Stimulated activated CD4-positive, alpha-beta T cell treated with anti-CD3 and anti-CD28 coated beads, TNF-alpha, amount 100 ng/mL, for 48 hours (primary cell): ENCODE measurements around the gene EYA2.
"Not testable (repeated sequence)": the region's sequence is repeated elsewhere in the genome, so short reads cannot be mapped to it uniquely, and the experiment has no call there.

ENCODE experiments used
- DNase-seq, 3 donors: peaks; one replicate each; pipeline ENCODE4 v3.0.0-alpha.2; 2020; ENCODE audit warnings: low read depth in 3 of 3

The EYA2 gene

DNA sequence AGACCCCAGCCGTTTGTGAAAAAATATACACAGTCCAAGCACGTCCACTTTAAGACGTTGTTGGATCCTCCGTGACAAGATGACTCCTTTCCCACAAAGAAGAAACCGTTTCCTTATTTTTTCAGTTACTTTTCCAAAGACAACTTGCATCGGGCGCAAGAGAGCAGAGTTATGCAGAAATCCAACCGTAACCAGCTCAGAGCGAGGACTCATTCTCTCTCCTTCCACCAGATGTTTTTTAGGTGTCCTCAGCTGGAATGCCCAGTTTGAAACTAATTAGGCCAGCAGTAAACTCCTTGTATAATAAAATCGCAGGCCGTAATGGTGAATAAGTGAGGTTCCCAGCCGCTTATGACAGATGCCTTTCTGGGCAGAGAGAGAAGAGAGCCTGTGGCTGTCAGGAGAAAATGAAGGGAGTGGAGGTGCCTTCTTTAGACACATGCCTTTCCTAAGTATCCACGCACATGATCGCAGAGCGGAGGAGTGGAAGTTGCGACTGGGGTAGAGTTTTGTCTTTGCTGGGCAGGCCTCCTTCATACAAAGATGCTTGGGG, 2.8 kb downstream of the EYA2 start:
- DNase-seq = no peak

DNA sequence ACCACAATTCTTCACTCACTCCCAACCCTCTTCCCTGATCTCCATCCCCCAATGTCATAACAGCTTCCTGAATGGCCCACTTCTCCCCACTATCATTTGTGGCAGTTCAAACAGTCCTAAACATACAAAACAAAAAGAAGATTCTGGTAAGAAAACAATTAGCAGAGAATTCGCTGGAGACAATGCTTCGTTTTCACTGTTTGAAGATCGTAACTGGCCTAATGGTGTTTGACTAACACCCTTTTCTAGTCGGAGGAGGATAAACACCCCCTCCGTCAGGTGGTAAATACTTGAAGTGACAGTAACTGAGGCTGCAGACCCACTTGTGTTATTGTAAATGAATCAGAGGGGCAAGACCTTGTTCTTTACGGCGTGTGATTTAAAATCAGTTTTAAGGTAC, 3.8 kb downstream of the EYA2 start:
- DNase-seq = no peak

DNA sequence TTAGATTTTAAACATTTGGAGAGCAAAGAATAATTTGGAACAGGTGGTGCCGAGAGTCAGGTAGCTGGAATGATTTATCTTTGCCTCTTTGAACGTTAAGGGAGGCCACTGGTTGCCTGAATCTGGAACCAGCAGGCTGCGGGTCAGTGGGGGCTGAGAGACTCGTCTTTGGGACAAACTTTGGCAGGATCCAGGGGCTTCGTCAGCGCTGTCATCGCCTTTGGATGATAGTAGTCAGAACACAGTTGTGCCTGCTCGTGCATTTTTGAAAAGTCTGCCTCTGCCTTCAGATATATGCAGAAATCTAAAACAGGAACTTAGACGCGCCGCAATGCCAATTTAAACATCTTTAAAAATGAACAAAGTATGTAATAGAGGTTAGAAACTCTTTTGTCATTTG, 5.0 kb downstream of the EYA2 start:
- DNase-seq = no peak

DNA sequence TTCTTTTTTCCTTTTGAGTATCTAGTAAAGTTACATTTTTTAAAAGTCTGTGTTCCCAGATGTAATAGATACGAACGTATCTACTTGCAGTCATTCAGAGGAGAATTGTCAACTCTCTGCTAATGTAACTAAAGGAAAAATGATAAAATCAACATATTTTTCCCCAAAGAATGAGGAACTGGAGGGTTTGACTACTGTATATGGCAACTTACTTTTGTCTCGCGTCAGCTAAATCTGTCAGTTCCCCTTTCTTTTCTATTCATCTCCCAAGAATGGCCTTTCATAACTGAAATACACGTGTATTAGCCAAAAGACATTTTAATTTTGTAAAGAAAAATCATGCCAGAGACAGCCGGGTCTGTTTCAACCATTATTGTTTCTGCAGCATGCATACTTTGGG, 5.4 kb downstream of the EYA2 start:
- no peak for DNase-seq

DNA sequence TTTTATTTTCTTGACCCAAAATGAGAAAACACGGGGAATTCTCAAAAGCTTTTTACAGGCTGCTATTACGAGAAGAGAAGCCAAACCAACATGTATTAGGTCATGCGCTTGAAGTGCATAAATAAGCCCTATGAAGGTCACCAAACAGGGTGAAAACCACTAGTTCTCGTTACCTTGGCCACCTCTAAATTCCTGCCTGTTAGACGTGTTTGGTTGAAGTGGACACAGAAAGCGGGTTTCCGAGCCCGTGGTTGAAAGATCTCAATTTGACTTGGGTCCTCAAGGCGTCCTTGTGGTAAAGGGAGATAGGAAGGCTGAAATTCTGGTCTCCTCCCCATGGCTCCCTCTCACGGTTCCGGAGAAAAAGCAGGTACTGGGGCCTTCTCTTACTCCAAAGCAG, 6.2 kb downstream of the EYA2 start:
- no peak for DNase-seq

DNA sequence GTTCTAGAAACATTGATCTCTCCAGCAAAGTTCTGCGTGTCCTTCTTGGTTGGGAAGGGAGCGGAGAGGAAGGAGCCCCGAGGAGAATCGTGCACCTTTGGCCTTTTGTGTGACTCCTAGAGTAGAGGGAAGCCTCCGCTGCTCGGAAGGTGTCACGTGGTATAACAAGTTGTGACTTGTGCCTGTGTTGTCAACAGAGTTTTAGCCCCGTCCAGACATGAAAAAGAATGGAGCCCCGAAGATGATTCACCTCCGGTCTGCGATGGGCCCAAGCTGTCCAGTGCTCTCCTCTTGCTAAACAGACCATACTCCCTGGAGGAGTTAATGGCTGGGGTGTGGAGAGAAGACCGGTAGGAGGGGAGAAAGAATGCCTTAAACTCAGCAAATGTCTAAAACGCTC, 7.0 kb downstream of the EYA2 start:
- DNase-seq = no peak

DNA sequence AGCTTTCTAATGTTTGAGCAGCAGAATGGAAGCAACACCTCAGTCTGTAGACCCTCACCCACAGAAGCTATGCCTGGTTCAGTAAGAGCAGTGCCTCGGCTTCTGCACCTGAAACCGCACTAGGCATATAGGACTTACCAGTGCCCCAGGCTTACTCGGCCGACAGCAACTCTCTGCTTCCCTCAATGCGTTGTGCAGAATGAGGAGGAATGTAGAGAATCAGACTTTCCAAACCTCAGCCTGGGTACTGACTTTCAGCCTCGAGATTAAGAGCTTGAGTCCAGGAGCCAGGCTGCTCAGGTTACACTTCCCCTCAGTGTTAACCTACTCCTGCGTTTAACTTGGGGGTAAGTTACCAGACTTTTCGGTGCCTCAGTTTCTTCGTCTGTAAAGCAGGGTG, 8.6 kb downstream of the EYA2 start:
- DNase-seq = no peak

DNA sequence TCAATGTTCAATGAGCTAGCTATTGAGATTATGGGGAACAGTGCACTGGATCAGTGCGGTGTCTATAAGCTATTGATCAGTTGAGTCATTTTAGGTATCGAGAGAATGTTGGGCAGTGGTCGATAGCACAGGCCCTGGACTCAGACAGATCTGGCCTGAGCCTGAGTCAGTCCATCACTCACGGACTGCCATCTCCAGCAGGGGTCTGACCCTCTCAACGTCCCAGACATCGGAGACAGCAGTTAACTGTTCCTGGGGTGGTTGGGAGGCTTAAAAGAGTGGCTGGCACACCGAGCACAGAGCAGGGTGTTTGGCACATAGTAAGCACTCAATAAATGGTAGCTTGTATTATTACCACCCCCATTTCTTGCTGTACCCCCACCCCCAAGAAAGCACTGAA, 9.3 kb downstream of the EYA2 start:
- no peak for DNase-seq

DNA sequence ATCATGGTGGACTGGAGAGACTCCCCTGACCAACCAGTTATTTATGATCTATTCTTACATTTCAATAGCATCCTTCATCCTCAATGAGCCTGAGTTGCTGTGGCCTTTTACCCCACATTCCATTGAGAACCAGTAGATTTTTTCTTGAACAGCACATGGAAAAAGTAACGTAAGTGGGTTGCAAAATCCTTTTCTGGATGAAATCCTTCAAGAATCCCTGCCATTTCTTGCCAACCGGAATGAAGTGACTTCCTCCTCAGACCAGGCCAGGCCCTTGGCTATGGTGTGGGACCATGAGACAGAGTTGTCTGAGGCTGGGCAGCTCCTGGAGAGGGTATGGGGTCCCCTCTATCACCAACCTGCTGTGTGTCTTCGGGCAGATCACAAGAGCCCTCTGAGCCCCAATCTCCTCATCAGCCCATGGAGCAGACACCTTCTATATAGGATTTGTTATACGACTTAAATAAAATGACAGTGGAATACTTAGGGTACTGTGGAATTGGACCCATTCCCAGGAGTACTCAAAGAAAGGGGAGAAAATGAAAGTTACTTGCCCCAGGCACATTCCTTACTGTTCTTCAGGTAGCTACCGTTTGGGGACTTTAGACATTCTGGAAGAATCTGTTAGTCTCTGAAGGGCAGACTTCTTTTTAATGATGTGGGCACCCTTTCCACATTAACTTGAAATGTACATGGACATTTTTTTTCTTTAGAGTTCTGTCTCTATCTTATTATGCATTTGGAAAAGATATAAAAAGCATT, 10.9 kb downstream of the EYA2 start:
- no peak for DNase-seq

DNA sequence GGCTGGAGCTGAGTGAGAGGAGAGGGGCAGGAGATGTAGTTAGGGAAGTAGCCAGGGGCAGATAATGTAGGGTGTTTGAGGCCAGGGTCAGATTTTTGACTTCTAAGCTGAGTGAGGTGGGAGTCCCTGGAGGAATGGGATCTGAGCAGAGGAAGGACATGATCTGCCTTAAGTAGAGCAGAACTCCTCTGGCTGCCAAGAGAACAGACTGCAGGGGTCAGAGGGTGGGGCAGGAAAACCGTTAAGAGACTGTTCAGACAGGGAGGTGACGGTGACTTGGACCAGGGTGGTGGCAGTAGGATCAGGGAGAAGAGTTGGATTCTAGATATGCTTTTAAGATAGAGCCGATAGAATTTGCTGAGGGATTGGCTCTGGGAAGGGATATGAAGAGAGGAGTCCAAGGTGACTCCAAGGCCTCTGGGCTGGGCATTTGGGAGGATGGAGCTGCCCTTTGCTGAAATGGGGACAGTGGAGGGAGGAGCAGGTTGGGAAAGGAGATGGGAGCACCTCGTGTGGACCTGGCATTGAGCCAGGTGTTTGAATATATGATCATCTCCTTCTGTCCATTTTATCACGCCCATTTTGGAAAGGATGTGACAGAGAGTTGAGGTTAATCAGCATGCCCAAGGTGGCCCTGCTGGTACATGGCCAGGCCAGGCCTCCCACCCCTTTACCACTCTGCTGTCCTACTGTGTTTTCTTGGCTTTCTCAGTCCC, 18.8 kb downstream of the EYA2 start:
- DNase-seq = no peak

DNA sequence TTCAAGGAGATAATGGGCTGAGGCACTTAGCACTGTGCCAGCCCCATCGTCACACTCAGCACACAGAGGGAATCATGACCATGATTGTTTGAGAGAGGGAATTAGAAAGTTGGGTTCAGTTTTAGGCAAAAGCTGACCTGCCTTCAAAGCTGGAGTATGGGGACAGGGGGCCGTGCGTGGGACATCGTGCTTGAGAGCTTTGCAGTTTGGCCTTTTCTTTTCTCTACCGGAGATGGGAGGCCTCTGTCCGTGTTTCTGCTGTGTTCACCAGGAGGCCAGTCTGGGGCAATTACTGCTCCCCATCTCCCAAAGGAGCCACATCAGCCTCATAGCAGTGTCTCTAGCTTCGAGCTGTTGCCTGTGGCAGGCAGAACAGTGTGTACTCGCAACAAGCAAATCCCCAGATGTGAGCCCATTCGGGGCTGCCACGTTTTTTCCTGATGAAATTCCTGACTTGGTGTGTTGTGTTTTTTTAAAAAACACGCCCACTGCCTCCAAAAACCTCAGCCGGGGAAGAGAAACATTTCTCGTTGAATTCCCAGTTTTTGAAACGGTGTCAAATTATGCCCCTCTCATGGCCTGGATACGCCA, 20.2 kb downstream of the EYA2 start:
- no peak for DNase-seq

DNA sequence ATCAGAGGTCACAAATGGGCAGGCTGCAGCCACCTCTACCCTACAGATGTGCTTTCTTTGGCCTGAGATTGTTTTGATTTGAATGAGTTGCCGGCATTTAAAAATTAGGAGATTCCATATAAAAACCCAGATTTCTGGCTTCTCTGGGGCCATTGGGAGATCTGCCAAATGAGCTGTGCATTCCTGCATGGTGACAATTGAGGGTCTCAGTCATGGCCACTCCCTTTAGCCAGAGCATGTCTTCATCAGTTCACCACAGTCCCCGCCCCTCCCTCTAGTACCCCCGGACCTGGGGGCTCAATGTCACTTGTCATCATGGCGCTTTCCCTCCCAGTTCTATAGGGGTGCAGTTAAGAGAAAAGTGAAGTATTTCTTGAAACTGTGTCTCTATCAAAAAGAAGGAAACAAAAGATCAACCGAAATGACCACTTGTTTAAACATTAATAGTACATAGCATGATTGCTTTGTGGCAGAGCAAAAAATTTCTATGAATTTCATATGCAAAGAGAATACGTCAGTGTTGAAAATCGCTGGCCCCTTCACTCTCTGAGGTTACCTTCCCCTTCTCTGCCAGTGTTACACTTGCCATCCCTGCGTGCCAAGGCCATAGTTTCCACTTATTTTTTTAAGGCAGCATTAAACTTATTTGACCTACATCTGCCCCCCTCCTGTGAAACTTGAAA, 21.1 kb downstream of the EYA2 start:
- DNase-seq = no peak

DNA sequence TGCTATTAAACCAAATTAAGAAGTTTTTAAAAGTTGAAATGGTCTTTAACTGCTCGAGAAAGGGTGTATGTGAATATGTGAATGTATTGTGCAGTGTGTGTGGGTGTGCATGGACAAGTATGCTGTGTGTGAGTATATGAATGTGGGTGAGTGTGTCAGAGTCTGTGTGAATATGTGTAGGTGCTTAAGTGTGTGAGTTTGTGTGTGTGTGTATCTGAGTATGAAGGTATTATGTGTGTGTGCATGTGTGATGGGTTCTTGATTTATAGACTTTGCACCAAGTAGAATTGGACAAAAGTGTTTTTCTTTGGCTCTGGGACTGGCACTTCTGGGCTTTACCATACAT, 21.6 kb downstream of the EYA2 start:
- no peak for DNase-seq

DNA sequence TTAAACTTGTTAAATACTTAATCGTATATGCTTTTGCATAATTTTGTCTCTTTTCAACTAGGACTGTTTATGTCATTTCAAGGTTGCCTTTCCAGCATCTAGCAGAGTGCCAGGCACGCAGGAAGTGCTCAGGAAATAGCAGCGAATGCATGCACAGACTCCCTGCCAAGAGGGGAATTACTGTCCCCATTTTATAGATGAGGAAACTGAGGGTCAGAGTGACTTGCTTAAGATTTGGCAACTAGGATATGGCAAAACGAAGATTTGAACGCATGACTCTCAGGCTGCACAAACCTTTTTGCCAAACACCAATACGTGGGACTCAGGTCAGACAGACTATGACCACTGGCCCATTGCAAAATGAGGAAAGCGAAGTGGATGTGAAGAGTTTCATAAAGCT, 22.5 kb downstream of the EYA2 start:
- DNase-seq = no peak

DNA sequence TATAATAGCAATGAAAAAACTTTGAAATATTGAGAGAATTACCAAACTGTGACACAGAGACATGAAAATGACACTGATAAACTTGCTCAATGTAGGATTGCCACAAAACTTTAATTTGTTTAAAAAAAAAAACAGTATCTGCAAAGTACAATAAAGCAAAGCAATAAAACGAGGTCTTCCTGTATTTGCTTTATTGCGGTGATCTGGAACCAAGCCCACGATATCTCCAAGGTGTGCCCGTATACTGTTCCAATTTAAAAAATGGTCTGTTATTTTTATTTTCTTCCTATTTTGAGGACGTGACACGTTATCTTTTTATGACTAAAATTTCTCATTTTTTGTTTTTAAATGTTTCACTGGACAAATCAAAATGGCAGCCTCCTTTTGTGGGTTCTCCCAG, 25.5 kb downstream of the EYA2 start:
- DNase-seq = no peak

DNA sequence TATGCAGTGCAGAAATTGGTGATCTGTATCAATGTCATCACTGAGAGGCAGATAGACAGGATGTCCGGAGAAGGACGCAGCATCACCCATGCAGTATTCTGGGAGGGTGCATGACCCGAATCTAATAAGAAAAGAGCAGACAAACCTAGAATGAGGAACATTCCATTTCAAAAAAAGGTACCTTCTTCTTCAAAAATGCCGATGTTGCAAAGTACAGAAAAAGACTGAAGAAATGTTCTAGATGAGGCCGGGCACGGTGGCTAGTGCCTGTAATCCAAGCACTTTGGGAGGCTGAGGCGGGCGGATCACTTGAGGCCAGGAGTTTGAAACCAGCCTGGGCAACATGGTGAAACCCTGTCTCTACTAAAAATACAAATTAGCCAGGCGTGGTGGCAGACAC, 28.2 kb downstream of the EYA2 start:
- DNase-seq = not testable (repeated sequence)

DNA sequence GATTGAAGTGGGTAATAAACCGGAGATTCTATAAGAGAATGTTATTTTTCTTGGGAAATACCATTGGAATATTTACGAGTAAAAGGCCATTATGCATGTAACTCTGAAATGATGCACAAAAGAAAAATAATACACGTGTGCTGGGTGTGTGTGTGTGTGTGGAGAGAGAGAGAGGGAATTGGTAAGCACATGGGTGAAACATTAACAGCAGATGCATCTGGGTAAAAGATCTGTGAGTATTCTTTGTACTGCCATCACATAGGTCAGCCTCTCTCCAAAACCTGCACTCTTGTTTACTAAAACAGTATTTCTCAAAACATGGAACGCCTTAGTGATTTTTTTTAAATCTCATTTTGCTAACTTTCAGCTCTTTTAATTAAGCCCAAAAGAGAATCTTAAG, 28.9 kb downstream of the EYA2 start:
- no peak for DNase-seq

DNA sequence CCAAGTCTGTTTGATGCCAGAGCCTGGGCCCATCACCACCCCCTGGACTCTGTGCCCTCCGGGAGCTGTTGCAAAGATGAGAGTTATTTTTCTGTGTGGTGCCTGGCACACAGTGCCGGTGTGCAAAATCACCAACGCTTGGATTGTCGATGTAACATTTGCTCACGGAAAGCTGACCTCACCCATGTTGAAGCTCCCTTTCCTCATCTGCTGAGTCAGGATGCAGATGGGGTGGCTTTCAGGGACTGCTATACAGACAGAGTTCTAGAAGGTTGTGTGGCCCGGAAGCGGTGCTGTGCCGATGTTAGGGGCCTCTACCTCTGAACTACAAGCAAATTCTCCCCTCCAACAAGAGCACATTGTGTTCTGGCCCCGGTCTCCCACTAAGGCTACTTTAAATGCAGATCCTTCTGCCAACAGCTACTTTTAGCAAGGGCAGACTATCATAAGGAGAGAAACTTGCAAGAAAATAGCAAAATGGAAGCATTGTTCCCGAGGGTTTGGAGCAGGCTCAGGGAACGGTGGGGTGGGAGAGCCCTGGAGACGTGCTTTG, 34.0 kb downstream of the EYA2 start:
- DNase-seq = no peak

DNA sequence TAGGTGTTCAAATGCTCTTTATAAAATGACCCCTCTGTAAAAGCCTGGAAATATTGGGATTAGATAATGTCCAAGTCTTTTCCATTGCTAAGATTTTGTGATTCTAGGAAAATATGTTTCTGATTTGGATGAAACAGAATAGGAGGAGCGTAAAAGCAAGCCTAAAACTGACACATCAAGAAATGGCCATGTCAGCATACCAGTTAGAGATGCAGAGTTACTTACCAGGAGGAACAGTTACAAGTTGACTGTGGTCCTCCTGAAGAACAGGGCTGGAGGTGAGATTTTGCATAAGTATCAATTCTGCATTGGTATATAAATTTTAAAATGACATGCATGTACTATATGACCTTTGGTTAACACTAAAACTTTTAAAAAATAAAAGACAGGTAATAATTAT, 35.3 kb downstream of the EYA2 start:
- no peak for DNase-seq

DNA sequence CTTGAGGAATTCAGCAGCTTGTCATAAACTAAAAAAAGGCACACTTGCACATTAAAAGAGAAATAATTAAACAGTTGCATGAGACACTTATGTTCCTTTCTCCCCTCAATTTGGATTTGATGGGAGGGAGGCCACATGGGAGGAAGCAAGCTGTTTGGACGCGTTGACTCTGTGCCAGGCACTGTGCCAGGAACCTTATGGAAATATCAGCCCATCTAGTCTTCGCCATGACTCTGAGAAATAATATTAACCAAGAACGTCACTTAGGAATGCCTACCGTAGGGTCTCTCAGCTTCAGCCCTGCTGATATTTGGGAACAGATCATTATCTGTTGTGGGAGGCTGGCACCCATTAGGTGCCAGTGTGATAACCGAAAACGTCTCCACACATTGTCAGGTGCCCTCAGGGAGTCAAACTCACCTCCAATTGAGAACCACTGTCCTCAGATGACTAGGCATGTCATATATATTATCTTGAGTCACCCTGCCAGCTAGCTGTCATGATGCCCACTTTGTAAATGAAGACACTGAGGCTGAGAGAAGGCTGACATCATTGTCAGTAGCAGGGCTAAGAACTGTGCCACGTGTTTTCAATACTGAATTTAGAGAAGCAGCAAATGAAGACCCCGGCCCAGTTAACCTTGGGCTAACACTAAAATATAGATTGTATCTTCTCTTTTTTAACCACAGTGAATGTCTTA, 36.1 kb downstream of the EYA2 start:
- DNase-seq = no peak

DNA sequence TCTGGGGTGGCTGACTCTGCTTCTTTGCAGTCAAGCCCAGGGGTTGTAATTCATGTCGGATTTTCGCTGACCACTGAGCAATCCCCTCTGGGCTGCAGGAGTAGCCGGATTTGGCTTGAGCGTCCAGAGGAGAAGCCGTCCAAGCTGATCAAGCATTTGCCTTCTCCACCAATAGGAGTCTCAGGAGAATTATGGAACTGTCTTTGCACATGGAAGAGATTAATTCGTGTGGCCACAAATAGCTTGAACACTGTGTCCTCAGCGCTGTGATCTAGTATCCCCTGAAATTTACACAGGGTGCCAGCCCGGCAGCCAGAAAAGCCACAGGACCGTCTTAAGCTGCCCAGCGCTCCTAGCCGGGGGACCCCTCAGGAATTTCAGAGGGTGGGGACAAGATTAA, 37.1 kb downstream of the EYA2 start:
- no peak for DNase-seq

DNA sequence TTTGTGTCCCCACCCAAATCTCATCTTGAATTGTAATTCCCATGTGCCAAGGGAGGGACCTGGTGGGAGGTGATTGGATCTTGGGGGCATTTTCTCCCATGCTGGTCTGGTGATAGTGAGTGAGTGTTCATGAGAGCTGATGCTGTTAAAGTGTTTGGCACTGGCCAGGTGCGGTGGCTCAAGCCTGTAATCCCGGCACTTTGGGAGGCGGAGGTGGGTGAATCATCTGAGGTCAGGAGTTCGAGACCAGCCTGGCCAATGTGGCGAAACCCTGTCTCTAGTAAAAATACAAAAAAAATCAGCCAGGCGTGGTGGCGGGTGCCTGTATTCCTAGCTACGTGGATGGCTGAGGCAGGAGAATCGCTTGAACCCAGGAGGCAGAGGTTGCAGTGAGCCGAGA, 37.8 kb downstream of the EYA2 start:
- not testable (repeated sequence) for DNase-seq
